Suppressor macrophage (primary cell): ENCODE data around the gene GRIN2A.

Experiments used
- DNase-seq, 4 experiments: peaks; one replicate each; pipeline ENCODE4 v3.0.0-alpha.2; 2020 to 2022

The GRIN2A gene

DNA sequence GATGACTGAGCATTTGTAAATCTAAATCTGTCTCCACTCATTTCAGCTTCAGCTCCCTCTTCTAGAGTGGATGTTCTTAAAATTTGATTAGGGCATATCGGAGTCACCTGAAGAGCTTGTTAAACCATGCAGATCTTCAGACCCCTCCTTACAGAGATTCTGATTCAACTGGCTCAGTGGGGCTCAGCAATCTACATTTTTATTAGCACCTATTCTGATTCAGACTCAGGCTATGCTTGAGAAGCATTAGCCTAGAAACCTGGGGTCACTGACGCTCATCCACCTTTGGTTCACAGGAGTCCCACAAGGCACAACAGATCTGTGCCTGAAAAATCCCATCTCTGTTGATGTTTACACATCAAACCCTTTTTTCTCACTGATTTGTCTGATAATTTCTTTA lies 365.6 kb downstream of the GRIN2A start:
- no peak for DNase-seq

DNA sequence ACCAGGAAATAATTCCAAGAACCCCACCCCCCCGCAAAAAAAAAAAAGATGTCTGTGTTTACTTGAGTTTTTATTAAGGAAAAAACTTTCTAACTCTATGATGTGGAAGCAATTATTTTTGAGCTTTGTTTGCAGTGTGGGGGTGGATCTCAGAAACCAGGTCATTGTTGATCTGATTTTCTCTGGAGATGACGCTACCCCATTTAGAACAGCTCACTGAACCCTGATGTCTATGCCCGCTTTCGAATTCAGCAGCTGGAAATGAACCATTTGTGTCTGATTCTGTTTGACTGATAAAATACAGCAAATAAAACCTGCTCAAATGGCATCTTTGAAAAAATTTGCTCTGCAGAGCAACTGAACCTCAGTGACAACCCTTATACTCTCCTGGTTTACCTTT lies 368.6 kb downstream of the GRIN2A start:
- DNase-seq = no peak

DNA sequence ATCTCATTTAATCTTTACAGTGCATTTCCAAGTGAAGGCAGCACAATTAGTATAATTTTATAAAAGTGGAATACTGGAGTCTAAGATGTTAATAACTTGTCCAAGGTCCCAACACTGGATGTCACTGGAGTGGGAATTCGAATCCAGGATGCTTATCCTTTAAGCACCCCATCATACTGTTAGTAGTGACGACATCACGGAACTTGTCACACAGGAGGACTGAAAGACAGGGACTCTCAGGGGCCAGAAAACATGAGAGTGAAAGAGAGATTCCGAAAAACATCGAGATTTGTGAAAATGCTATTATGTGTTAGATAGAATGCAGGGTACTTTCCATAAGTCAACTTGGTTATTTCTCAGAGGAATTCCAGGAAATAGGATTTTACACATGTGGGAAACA lies 374.0 kb downstream of the GRIN2A start:
- DNase-seq = no peak

DNA sequence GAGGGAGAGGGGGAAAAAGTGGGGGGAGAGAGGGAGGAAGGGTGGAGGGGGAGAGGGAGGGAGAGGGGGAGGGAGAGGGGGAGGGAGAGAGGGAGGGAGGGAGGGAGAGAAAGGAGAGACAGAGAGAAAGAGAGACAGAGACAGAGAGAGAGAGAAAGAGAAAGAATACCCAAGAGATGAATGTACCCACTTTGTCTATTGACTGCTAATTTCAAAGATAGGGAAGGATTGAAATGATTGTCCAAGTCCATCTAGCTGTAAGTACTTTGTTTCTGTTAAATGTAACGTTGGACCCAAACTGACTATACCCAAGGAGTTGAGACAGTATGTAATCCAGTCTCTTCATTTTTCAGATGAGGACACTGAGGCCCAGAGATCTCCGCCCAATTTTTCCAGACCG lies 374.9 kb downstream of the GRIN2A start:
- no peak for DNase-seq

DNA sequence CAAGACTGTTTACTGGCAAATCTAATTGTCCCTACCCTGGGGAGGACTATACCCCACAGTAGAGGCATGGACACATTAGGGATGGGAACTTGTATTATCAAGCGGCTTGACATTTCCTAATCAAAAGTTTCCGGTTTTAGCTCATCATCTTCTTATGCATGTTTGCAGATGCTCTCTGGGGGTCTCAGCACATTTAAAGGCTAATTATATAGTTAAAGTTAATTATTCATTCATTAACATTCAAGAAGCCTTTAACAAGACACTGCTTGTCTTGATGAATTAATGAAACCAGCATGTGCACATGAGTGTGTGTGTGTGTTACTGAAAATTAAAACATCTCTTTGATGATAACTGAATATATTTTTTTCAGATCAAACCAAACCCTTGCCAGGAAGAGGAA lies 377.1 kb downstream of the GRIN2A start:
- no peak for DNase-seq

DNA sequence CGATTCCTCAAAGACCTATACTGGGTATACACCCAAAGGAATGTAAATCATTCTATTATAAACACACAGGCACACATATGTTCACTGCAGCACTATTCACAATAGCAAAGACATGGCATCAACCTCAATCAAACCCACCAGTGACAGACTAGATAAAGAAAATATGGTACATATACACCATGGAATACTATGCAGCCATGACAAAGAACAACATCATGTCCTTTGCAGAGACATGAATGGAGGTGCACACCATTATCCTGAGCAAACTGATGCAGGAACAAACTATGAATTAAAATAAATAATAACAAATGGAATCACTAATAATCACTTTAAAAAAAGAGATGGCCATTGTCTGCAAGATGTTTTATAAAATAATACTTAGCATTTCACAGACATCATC lies 380.1 kb downstream of the GRIN2A start:
- DNase-seq = no peak

DNA sequence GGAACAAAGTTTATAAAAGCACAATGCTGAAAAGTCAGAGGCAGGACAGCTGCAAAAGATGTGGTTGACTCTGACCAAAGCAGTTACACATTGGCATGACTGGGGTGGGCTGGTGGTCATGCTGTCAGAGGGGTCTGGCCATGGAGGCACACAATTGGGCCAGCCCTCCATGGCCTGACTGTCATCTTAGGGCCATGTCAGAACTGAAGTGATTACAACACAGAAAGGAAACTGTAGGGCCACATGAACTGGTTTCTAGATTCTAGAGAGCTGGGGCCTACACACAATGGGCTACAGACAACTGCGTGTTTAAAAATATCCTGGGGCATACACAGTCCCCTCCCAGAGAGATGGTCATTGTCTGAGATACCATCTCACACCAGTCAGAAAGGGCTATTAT lies 380.6 kb downstream of the GRIN2A start:
- DNase-seq = no peak

DNA sequence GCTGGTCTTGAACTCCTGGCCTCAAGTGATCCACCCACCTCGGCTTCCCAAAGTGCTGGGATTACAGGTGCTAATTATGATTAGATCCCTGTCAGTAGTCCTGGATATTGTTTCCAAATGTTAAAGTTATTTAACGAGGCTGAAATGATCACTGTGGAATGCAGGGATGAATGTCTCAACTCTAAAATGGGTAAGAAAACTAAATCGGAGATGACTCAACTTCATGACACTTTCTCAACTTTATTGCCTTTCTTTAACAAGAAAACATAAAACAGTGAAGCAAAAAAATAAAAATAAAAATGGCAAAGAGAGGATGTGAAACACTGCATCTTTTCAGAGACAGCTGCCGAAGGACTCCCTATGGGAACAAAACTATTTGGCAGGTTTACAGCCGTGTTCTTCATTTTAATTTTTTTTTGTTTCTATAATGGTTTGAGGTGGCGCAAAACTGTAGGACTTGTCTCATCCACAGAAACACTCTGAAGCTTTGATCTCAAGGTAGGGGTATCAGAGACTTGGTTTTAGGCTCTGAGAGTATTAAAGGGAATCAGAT lies 382.0 kb downstream of the GRIN2A start:
- DNase-seq = no peak

DNA sequence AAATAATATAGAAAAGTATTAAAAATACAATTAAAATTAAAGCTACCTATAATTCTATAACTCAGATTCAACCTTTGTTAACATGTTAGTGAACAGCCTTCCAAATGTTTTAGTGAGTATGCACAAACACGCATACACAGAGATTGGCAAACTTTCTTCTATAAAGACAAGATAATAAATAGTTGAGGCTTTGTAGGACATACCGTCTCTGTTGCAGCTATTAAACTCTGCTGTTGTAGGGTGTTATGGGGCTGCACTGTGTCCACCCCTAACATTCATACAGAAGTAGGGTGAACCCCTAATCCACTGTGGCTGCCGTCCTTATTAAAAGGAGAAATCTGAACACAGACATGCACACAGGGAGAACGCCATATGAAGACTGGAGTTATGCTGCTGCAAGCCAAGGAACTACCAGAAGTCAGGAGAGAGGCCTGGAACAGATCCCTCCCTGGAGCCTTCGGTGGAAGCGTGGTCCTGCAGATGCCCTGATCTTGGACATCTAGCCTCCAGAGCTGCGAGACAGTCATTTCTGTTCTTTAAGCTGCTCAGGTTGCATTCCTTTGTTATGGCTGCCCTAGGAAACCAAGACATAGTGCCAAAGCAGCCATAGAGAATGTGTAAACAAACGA lies 383.2 kb downstream of the GRIN2A start:
- DNase-seq = no peak

DNA sequence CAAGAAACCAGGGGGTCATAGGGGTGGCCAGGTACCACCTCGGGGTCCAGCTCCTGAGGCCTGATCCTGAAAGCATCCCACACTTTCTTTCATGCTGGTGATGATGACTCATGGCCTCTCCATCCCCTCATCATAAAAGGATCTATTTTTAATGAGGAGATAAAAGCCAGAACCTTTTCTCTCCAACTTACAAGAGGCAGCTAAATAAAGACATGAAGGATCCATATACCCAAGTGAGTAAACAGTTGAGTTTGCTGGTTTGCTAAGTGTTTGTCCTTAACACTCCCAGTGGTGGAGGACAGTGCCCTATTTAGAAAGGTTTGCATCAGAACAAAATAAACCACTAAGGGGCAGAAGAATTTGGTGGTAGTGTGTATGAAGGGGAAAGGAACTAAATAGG lies 383.8 kb downstream of the GRIN2A start:
- DNase-seq = no peak

DNA sequence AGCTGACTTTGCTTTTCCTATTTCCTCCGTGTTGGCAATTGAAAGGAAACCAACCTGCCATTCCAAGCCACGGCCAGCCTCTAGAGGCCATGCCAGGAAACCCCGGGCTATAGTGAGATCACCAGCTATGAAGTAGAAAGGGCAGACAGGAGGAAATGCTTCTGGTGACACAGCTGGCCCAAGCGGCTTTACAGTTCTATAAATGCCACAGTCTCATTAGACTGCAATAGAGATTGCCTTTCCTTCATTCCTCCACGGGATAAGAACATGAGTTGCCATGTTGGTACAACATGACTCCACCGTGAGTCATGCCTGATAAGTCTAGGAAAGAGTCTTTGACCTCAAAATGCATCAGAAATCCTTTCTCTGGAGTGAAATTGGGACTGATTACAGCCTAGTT lies 384.9 kb downstream of the GRIN2A start:
- DNase-seq = no peak

DNA sequence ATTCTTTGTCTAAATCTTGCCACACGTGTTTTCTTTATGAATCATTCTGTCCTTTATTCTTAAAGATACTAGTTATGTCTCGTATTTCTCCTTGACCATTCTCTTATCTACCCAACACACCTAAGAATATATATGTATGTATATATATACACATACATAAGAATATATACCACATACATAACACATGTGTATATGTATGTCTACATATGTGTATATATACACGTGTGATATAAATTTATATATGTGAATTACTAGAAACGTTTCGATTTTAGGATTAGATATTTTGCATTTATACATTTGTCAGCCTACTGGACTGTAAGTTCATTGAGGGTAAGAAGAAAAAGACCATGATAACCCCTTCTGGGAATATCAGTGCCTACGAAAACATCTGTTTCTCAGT lies 388.6 kb downstream of the GRIN2A start:
- DNase-seq = no peak

DNA sequence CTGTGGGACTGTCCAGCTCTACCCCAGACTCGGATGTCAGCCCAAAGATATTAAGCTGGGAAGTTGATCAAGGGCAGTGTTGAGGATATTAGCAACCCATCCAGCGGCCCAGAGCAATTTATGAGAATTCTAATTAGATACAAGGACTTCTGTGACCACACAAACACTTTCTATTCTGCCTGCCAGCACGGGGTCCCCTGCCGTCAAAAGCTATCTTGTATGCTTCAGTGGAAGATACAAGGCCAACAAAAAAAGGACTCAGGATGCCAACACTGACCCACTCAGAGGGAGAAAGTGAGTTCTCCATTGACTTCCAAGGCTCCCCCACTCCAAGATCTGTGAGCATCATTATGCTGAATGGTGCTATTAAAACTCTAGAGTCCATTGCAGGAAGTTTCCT lies 390.7 kb downstream of the GRIN2A start:
- no peak for DNase-seq

DNA sequence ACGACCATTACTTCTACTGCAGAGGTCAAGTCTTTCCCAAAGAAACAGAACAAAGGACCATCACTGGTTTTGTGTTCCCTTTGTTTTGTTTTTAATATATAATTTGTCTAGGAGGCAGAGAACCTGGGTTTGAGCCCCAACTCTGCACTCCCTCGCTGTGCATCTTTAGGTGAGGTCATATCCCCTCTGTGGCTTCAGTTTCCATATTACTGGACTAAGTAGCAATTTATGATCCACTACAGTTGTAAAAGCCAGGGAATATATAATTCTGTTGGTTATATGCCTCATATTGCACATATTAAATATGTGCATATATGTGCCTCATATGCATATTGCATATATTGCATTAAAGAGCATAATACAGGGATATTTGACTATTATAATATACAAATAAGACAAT lies 392.0 kb downstream of the GRIN2A start:
- DNase-seq = no peak

DNA sequence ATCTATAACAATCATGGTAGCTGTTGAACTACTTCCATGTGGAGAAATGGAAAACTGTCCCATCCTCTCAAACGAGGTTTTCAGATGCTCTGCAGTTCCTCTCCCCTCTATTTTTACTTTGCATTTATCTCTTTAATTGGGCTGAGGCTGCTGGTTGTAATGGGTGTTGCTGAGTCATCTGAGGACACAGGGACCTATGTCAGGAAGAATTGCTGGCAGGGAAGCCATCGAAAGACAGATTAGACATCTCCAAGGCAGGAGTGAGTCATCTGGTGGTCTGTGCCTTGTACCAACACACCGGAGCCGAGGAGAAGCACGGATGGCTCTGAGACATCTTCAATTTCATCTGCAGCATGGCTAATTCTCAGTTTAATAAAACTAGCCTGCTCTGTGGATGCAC lies 394.5 kb downstream of the GRIN2A start:
- DNase-seq = no peak

DNA sequence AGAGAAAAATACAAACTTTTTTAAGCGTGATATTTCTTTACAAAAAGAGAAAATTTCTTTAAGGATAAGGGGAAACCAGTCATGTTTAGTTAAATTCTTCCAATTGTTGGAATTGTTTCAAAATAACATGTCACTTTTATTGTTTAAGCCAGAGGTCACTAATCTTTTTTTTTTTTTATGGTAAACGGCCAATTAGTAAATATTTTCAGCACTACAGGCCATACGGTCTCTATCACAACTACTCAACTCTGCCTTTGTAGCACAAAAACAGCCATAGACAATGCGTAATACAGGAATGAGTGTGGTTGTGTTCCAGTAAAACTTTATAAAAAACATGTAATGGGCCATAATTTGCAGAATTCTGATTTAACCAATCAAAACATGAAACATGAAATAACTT lies 401.4 kb downstream of the GRIN2A start:
- DNase-seq = no peak

DNA sequence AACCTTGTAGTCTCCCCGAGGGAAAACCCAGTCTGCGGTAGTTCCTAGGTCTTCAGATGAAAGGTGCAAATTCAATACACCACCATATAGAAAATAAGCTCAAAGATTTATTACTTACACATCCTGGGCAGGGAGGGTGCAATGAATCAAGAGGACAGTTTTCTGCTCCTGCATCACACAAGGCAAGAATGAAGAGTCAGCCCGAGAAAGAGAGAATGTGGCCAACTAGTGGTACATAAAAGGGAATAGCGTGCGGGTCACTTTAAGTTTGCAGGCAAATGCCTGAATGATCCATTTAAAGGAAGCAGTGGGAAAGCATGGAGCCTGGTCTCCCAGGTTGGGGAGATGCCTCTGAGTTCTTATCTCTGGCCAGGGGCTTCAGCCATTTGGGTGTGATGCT lies 403.4 kb downstream of the GRIN2A start:
- no peak for DNase-seq

DNA sequence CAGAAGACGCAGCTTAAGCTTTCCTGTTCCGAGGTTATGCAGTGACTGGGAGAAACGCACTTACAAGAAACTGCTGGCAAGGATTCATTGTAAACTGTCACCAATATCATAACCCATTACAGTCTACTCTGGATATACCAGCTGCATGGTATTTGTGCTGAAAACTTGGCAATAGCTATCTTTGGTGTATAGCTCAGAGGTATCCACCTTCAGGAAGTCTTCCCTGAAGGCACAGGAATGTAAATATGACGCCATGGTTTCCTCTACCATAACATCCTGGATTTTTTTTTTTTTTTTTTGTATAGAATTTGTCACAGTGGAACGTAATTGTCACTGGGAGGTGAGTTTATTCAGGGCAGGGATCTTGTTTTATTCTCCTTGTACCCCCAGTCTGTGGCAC lies 406.2 kb downstream of the GRIN2A start:
- no peak for DNase-seq

DNA sequence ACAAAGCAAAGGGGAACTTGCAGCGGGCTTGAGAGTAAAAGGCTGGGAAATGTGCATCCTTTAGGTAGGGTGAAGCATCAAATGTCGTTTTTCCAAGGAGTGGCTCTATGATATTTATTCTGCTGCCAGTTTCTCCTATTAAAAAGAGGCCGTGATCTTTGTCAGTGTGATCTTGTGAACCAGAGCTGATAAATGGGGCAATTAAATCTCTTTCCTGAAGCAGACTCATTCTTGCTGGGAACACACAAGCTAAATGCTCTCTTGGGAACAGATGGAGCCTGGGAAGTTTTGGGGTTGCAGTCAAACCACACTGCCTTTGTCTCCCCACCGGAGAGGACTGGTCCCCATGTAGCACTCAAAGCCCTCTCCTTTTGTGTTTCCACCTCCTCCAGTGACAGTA lies 408.9 kb downstream of the GRIN2A start:
- no peak for DNase-seq

DNA sequence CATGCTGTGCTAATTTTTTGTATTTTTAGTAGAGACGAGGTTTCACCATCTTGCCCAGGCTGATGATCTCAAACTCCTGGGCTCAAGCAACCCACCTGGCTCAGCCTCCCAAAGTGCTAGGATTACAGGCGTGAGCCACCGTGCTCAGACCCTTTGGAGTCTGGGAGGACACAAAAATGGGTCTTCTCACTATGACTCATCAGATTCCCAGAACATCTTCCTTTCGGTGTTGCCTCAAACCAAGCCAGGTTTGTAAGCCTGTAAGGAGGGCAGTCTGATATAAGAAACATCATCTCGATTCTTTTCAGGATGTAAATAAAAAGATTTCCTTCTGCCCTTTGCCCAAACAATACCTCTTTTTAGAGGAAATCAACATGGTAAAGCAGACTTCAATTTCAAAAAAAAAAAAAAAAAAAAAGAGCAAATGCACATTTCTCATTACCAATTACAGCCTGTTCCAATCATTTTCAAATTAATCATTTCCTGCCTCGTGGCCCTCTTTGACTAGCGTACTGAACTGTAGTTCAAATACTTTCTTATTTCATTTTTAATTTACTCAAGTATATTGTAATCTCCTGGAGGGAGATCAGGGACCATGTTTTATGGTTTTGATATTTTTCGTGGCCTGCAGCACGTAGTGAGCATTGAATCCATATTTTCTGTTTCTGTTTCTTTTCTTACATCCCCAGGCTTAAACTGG lies 409.6 kb downstream of the GRIN2A start:
- DNase-seq = no peak

DNA sequence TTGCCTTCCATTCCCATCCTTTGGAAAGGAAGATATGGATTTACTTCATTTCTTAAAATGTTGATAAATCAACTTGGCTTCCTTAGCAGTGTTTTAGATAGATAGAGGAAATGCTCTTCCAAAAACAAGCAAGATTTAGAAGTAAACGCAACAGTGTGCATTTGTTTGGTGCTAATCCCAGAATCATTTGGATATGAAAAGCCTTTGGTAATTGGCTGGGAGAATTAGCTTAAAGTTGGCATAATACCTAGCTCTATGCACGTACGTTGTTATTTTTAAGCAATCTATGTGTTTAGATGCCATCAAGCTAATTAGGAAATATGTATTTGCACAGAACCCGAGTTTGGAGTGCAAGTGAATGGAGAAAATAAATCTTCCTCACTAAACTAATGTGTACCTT lies 415.3 kb downstream of the GRIN2A start:
- no peak for DNase-seq

DNA sequence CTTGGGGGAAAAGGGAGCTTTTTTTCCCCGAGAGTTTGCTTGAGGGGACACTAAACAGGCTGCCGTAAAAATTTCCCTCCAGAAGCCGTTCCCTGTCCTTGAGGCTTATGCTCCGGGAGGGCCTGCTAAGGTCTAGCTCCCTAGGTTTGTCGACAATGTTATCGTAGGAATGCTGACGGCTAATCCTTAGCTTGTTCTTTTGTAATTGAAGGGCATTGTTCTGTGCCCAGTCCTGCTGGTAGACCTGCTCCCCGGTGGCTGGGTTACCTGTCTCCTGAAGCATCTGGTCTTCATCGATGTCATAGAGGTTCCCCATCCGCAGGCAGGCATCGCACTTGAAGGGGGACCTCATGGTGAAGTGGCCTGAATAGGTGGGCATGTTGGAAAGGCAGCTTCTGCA lies 418.7 kb downstream of the GRIN2A start:
- no peak for DNase-seq

DNA sequence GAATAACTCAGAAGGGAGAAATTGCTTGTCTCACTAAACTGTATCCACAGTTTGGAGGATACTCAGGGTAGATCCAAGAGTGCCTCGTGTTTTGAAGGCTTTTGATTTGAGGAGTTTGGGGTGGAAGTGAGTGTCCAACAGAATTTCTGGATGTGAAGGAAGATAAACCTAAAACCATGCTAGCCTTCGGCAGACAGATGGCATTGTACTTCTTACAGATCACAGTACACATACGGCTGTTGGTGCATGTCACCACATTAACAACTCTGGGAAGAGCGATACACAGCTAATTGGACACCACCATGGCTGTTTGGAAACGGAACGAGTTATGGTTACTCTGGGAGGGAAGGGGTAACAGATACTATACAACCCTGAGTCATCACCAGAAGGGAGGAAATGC lies 420.4 kb downstream of the GRIN2A start:
- DNase-seq = no peak

DNA sequence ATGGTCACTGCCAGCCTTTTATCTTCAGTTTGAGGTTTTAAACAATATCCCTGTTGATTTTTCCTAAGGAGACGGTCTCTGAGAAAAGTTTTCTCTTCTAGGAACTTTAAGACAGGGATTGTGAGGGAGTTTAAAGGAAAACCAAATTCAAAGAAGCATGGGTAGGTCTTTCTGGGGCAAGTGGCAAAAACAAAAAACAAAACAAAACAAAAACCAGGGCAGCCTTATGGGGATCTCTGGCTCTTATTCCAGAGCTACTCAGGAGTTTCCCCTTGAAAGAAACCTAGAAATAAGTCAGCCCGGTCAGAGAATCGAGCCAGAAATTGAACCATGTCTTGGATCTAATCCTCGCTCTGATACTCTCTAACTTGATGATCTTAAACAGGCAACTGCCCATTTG lies 424.5 kb downstream of the GRIN2A start:
- DNase-seq = no peak

DNA sequence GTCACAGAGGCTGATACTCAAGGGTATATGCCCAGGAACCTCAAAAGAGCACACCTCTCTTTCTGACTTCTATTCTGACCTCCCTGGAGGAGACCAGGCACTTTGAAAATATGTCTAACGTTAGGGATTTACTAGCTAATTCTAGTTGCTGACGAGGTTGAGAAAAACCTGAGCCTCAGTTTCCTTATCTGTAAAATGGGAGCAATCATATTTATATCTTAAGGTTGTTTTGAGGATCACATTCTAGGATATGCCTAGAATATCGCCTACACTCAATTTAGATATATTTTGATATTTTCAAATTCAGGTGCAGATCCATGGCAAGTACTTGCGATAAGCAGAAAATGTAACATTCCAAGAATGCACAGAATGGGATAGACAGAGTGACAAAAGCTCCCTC lies 425.8 kb downstream of the GRIN2A start:
- no peak for DNase-seq
